HepG2 (cell line): ENCODE data around the gene SOWAHA. TPM values are rescaled to one million over a fixed set of nuclear protein-coding genes. Genes with fewer than 3 reads are reported as not detected.

Experiments
- ATAC-seq: fragments of 200-7000 bp; cut with Tn5 transposase; 3 replicates; pipeline ENCODE4 v1.9.1; 2020; ENCODE audit warnings: mild to moderate bottlenecking, moderate library complexity
- BruUV-seq: library from RNA; stranded (reverse); fragments of 400-500 nt; replicated peaks from 2 replicates; lab custom pipeline; 2021; lab: Mats Ljungman, UMichigan
- CTCF ChIA-PET: fragments of 300-600 bp; formaldehyde crosslinking; extraction: SDS; loops from one replicate; lab custom pipeline; 2021; ENCODE audit warnings: low total read pairs, inconsistent platforms, low intra/inter-chr PET ratio; lab: Yijun Ruan, JAX
- POLR2A ChIA-PET: fragments of 350-600 bp; sonication (Branson Sonifier 250); formaldehyde crosslinking; loops from one replicate; lab custom pipeline; 2020; ENCODE audit warnings: antibody characterized with exemption, inconsistent platforms; lab: Yijun Ruan, JAX
- DNase-seq: peaks from one replicate; pipeline ENCODE4 v3.0.0-alpha.2; 2015; ENCODE audit warnings: low spot score
- FAIRE-seq: peaks from 3 replicates; lab custom pipeline; 2011; peaks lifted over from hg19 to GRCh38; lab: Jason Lieb, UNC
- H2AFZ ChIP-seq: one replicate; pipeline ENCODE4 v1.6.1; 2011; ENCODE audit warnings: low read length, inconsistent platforms
- H3K27ac ChIP-seq: fragments of 300-600 bp; 3 replicates; pipeline ENCODE4 v1.8.0; 2011; ENCODE audit warnings: mixed run types, mild to moderate bottlenecking, mixed read lengths, low read length, inconsistent platforms; ENCODE audit not compliant: insufficient read depth; ENCODE audit errors: extremely low read length
- H3K27me3 ChIP-seq, 2 experiments: fragments of 200-600 bp in 1 of 2; 2 replicates in 1 of 2; 3 replicates in 1 of 2; pipeline versions ENCODE4 v1.6.0 to v1.8.0; 2011; ENCODE audit warnings: low read length in 2 of 2, mild to moderate bottlenecking in 2 of 2, moderate library complexity in 2 of 2, inconsistent platforms in 1 of 2; ENCODE audit not compliant: insufficient read depth in 2 of 2, control insufficient read depth in 1 of 2
- H3K36me3 ChIP-seq, 2 experiments: fragments of 200-600 bp in 1 of 2; replicated peaks in 1 of 2; 2 replicates in 1 of 2; 3 replicates in 1 of 2; pipeline versions ENCODE4 v1.5.1 to v1.8.0; 2011; ENCODE audit warnings: low read length in 2 of 2, inconsistent platforms in 1 of 2; ENCODE audit not compliant: insufficient read depth in 2 of 2, control insufficient read depth in 1 of 2
- H3K4me1 ChIP-seq: 2 replicates; pipeline ENCODE4 v1.5.1; 2012; ENCODE audit warnings: low read length, inconsistent platforms; ENCODE audit not compliant: insufficient read depth
- H3K4me2 ChIP-seq: 2 replicates; pipeline ENCODE4 v1.6.0; 2011; ENCODE audit warnings: low read depth, low read length, inconsistent platforms
- H3K4me3 ChIP-seq, 3 experiments: fragments of 200-600 bp in 1 of 3; sonication (generic), shearing (Covaris generic) in 1 of 3; replicated peaks in 1 of 3; 2 replicates each; pipeline ENCODE4 v1.5.1; 2011 to 2016; ENCODE audit warnings: low read length in 3 of 3, inconsistent platforms in 2 of 3, low read depth in 2 of 3, mild to moderate bottlenecking in 2 of 3, control low read depth in 1 of 3, mixed read lengths in 1 of 3; ENCODE audit not compliant: insufficient read depth in 1 of 3
- H3K79me2 ChIP-seq: one replicate; pipeline ENCODE4 v1.6.1; 2011; ENCODE audit warnings: low read length, inconsistent platforms; ENCODE audit not compliant: insufficient read depth
- H3K9ac ChIP-seq: 2 replicates; pipeline ENCODE4 v1.6.0; 2011; ENCODE audit warnings: mild to moderate bottlenecking, low read depth, low read length, inconsistent platforms; ENCODE audit not compliant: insufficient read depth
- H3K9me3 ChIP-seq: 2 replicates; pipeline ENCODE4 v1.5.1; 2012; ENCODE audit warnings: mild to moderate bottlenecking, low read length
- H4K20me1 ChIP-seq: 2 replicates; pipeline ENCODE4 v1.6.0; 2011; ENCODE audit warnings: inconsistent platforms, mild to moderate bottlenecking, low read length, moderate library complexity; ENCODE audit not compliant: insufficient read depth
- IKZF1 ChIP-seq: fragments of 450-650 bp; IDR thresholded peaks from 2 replicates; pipeline ENCODE4 v1.7.1; 2016
- MYC ChIP-seq: sonication (generic); formaldehyde crosslinking; IDR thresholded peaks from 2 replicates; pipeline ENCODE4 v1.9.0; 2021; ENCODE audit warnings: missing genetic modification reagents, borderline replicate concordance
- NFIC ChIP-seq: IDR thresholded peaks from 2 replicates; pipeline ENCODE4 v1.6.1; 2012; ENCODE audit warnings: mild to moderate bottlenecking, low read length, inconsistent platforms
- PAX8 ChIP-seq: sonication (generic); formaldehyde crosslinking; IDR thresholded peaks from 2 replicates; pipeline ENCODE4 v1.8.0; 2022; ENCODE audit warnings: mild to moderate bottlenecking, missing genetic modification reagents, borderline replicate concordance
- PLRG1 ChIP-seq: fragments of 450-650 bp; conservative IDR thresholded peaks from 2 replicates; pipeline ENCODE4 v1.6.1; 2016
- RAD51 ChIP-seq: fragments of 450-650 bp; IDR thresholded peaks from 2 replicates; pipeline ENCODE4 v1.6.1; 2016; ENCODE audit warnings: borderline replicate concordance
- RXRB ChIP-seq: IDR thresholded peaks from 2 replicates; pipeline ENCODE4 v1.6.1; 2016; ENCODE audit warnings: borderline replicate concordance, missing genetic modification reagents, missing compliant biosample characterization
- SMARCC2 ChIP-seq: fragments of 450-650 bp; IDR thresholded peaks from 2 replicates; pipeline ENCODE4 v1.6.1; 2017; ENCODE audit warnings: antibody characterized with exemption, mild to moderate bottlenecking
- SMARCE1 ChIP-seq: fragments of 450-650 bp; IDR thresholded peaks from 2 replicates; pipeline ENCODE4 v1.6.1; 2017; ENCODE audit warnings: borderline replicate concordance
- SMC3 ChIP-seq: IDR thresholded peaks from 2 replicates; pipeline ENCODE4 v1.6.1; 2011; ENCODE audit warnings: low read length, improper control_type of control experiment
- ZBTB3 ChIP-seq: sonication (generic); formaldehyde crosslinking; IDR thresholded peaks from 2 replicates; pipeline ENCODE4 v1.4.0; 2020; ENCODE audit warnings: low read depth, mild to moderate bottlenecking, moderate library complexity, missing genetic modification reagents, borderline replicate concordance
- ZNF431 ChIP-seq: sonication (generic); formaldehyde crosslinking; IDR thresholded peaks from 2 replicates; pipeline ENCODE4 v1.9.0; 2022; ENCODE audit warnings: missing genetic modification reagents, low read depth, mild to moderate bottlenecking, borderline replicate concordance
- ZNF446 ChIP-seq: sonication (generic); formaldehyde crosslinking; IDR thresholded peaks from 2 replicates; pipeline ENCODE4 v1.5.0; 2020; ENCODE audit warnings: mild to moderate bottlenecking, missing genetic modification reagents
- ZNF512B ChIP-seq: sonication (generic); formaldehyde crosslinking; IDR thresholded peaks from 2 replicates; pipeline ENCODE4 v1.5.1; 2020; ENCODE audit warnings: missing genetic modification reagents, mild to moderate bottlenecking, borderline replicate concordance
- ZNF558 ChIP-seq: sonication (generic); formaldehyde crosslinking; IDR thresholded peaks from 2 replicates; pipeline ENCODE4 v1.9.0; 2022; ENCODE audit warnings: mild to moderate bottlenecking, missing genetic modification reagents, borderline replicate concordance
- ZNF563 ChIP-seq: sonication (generic); formaldehyde crosslinking; IDR thresholded peaks from 2 replicates; pipeline ENCODE4 v1.8.0; 2022; ENCODE audit warnings: mild to moderate bottlenecking, moderate library complexity, missing genetic modification reagents
- WGBS: methylation state at CpG from one replicate; pipeline ENCODE4 v1.1.6; 2017; ENCODE audit warnings: low lambda C conversion rate; 5-methylcytosine and 5-hydroxymethylcytosine counted together
- in situ Hi-C: cut with HindIII; loops from 2 replicates; pipeline ENCODE4 v1.10.0; 2017; ENCODE audit warnings: low pct_unique_long_range_greater_than_20kb; ENCODE audit not compliant: extremely low pct_ligation_motif_present
- intact Hi-C: fragments of 100-400 bp; cut with micrococcal nuclease; formaldehyde crosslinking; loops from one replicate; pipeline ENCODE4 v1.10.0; 2022; ENCODE audit not compliant: unreplicated experiment
- polyA plus RNA-seq, 8 experiments: library from polyadenylated mRNA; depleted of rRNA in 3 of 8; stranded (reverse) in 7 of 8; unstranded in 1 of 8; fragments of >200 nt; fragmentation: Illumina TruSeq in 4 of 8; extraction: Trizol in 4 of 8; gene quantifications; 2 replicates each; pipeline versions ENCODE4 v1.2.1 to v1.2.3, GENCODE V29; 2011 to 2016; ENCODE audit warnings: low read depth in 4 of 8, missing spikeins in 1 of 8, mixed read lengths in 1 of 8; ENCODE audit not compliant: insufficient read depth in 1 of 8
- total RNA-seq, 5 experiments: library from RNA; depleted of rRNA; stranded (reverse); fragments of >200 nt; fragmentation: Illumina TruSeq; extraction: Trizol; gene quantifications; 2 replicates each; pipeline ENCODE4 v1.2.3, GENCODE V29; 2016; ENCODE audit warnings: low read depth in 1 of 5

SOWAHA gene
- total and polyA plus RNA-seq, 2 of the 13 experiments (the other 11 are each of a cell fraction or from before 2014, with no cell fraction given): 0.95 to 1.9 TPM

- intact Hi-C loops: no loop called here
- Histone ChIP-seq H3K36me3 (no peaks in the 10 kb centered on the region), H2AFZ (no peak overlapping the region), H3K79me2 (no peaks in the 10 kb centered on the region), H3K27ac (no peak overlapping the region), H3K9me3 (no peaks in the 10 kb centered on the region), H3K27me3 (no peaks in the 10 kb centered on the region; a peak in 1 of 5 replicates)
- FAIRE-seq (no peak), DNase-seq (no peak), ATAC-seq (no peak)
- no peak for TF ChIP-seq RXRB
- no peak for TF ChIP-seq ZNF563 (CRISPR knock-in tag)
- no peak for TF ChIP-seq PAX8 (CRISPR knock-in tag)
- TF ChIP-seq SMARCE1: no peak
- no peak for TF ChIP-seq PLRG1
- TF ChIP-seq, all 625 proteins: peak for 0
- Histone ChIP-seq H3K4me3 (no peak overlapping the region), H3K4me2 (no peak overlapping the region), H3K9ac (no peak overlapping the region), H3K4me1 (peaks cover 21% of the 10 kb centered on the region), H4K20me1 (no peaks in the 10 kb centered on the region)
- BruUV-seq: no TSS peak
- 67% methylated on average over 5 of the region's 5 CpGs for WGBS
- CTCF ChIA-PET: no interaction called here
- POLR2A ChIA-PET: interaction anchor here (1.4 kb wide), 2 partner anchors 12 to 22 kb away, joined by 3 to 5 read pairs; no protein-coding TSS in a partner anchor
- in situ Hi-C loops: no loop called here
Observed at GRCh38 chr5:132860742-132861141, 47.6 kb downstream of the SOWAHA start.

- Histone ChIP-seq H3K27ac (peak overlapping the region; percentile 86), H3K9ac (peak overlapping the region; percentile 97), H3K9me3 (no peaks in the 10 kb centered on the region), H3K27me3 (no peaks in the 10 kb centered on the region; a peak in 1 of 5 replicates), H2AFZ (no peak overlapping the region), H3K4me1 (peaks cover 53% of the 10 kb centered on the region), H3K79me2 (peaks cover 16% of the 10 kb centered on the region), H3K36me3 (peaks cover 0 to 25% of the 10 kb centered on the region in 2 experiments; a peak in 3 of 5 replicates), H4K20me1 (no peaks in the 10 kb centered on the region), H3K4me3 (peak overlapping the region; percentile 10 to 88 (median 39); a peak in 5 of 6 replicates), H3K4me2 (peak overlapping the region; percentile 68)
- ChIA-PET CTCF (interaction anchor here (0.7 to 2.0 kb wide), 2 partner anchors 36 to 58 kb away, joined by 3 to 9 read pairs; partner anchors contain the start of gene SHROOM1), POLR2A (interaction anchor here (0.7 to 8.7 kb wide), 15 partner anchors 12 to 1104 kb away, joined by 3 to 91 read pairs (median 9); partner anchors contain the start of genes AFF4, HSPA4 and SHROOM1)
- ATAC-seq (no peak), FAIRE-seq (no peak), DNase-seq (no peak)
- TSS peak; percentile 94 for BruUV-seq
- intact Hi-C loops: loop anchor here (1.0 kb wide), 2 partner anchors 36 to 59 kb away; partner anchors contain the start of gene SHROOM1
- WGBS: 52% methylated on average over 27 of the region's 30 CpGs
- in situ Hi-C loops: no loop called here
- no peak for TF ChIP-seq SMARCC2
- peak; percentile 49; the same call in 1 of the 2 replicates for TF ChIP-seq MYC (CRISPR knock-in tag)
- 0 out of 2 replicates have a peak, but pooled peaks have one; percentile 8 for TF ChIP-seq ZNF446 (CRISPR knock-in tag)
- TF ChIP-seq ZNF563 (CRISPR knock-in tag): no peak
- TF ChIP-seq ZBTB3 (CRISPR knock-in tag): peak; percentile 18; the same call in 1 of the 2 replicates
- TF ChIP-seq IKZF1: no peak
- TF ChIP-seq ZNF431 (CRISPR knock-in tag): 0 out of 2 replicates have a peak, but pooled peaks have one; percentile 27
- no peak for TF ChIP-seq SMC3
- TF ChIP-seq ZNF558 (CRISPR knock-in tag): 0 out of 2 replicates have a peak, but pooled peaks have one; percentile 56
- TF ChIP-seq NFIC: 0 out of 2 replicates have a peak, but pooled peaks have one; percentile 19
- TF ChIP-seq ZNF512B (CRISPR knock-in tag): peak; percentile 61; the same call in 1 of the 2 replicates
- no peak for TF ChIP-seq RAD51
Observed at GRCh38 chr5:132865668-132866341, 52.7 kb downstream of the SOWAHA start.
